B cell (primary cell): Measurements from ENCODE around the gene WNK2.

Experiments used
- CTCF ChIP-seq: fragments of 200-600 bp; IDR thresholded peaks from one replicate; pipeline ENCODE4 v1.8.0; 2022; ENCODE audit warnings: antibody characterized with exemption, mild to moderate bottlenecking
- EZH2 ChIP-seq: IDR thresholded peaks from 2 replicates; pipeline ENCODE4 v1.6.1; 2012; ENCODE audit warnings: borderline replicate concordance, low read depth, mild to moderate bottlenecking, moderate library complexity, low read length; ENCODE audit not compliant: insufficient read depth, poor library complexity, severe bottlenecking

- TF ChIP-seq EZH2 (no peak), CTCF (no peak)
These were observed 137.3 kb downstream of the WNK2 start for GRCh38 chr9:93321220-93321610.
